Neutrophil (primary cell): Measurements from ENCODE around the gene NKIRAS2.

Source experiments
- H3K27ac ChIP-seq: fragments of 200-600 bp; sonication (generic); 2 replicates; pipeline ENCODE4 v1.5.1; 2016; ENCODE audit warnings: mild to moderate bottlenecking, moderate library complexity
- H3K27me3 ChIP-seq: fragments of 200-600 bp; sonication (generic); 2 replicates; pipeline ENCODE4 v1.6.0; 2016; ENCODE audit warnings: mild to moderate bottlenecking
- H3K36me3 ChIP-seq: fragments of 200-600 bp; sonication (generic); 2 replicates; pipeline ENCODE4 v1.5.1; 2017
- H3K4me1 ChIP-seq, 2 experiments: fragments of 200-600 bp in 1 of 2; sonication (generic) in 1 of 2; 1 replicate in 1 of 2; 2 replicates in 1 of 2; pipeline versions ENCODE4 v1.5.1 to v1.6.1; 2013 to 2016; ENCODE audit warnings: low read depth in 1 of 2, low read length in 1 of 2, mild to moderate bottlenecking in 1 of 2, moderate library complexity in 1 of 2; ENCODE audit not compliant: control insufficient read depth in 1 of 2, insufficient read depth in 1 of 2
- H3K4me3 ChIP-seq, 2 experiments: fragments of 200-600 bp in 1 of 2; sonication (generic) in 1 of 2; 1 replicate in 1 of 2; 2 replicates in 1 of 2; pipeline ENCODE4 v1.5.1; 2013 to 2016; ENCODE audit warnings: low read depth in 1 of 2, low read length in 1 of 2, mild to moderate bottlenecking in 1 of 2, moderate library complexity in 1 of 2
- H3K9me3 ChIP-seq: fragments of 200-600 bp; sonication (generic); 2 replicates; pipeline ENCODE4 v1.5.1; 2016
- CTCF ChIP-seq: fragments of 200-600 bp; sonication (generic); IDR thresholded peaks from 2 replicates; pipeline ENCODE4 v1.5.1; 2016; ENCODE audit warnings: antibody characterized with exemption

The NKIRAS2 gene

GRCh38 chr17:42023524-42024349 is 3.8 kb downstream of the NKIRAS2 start:
- Histone ChIP-seq H3K27me3 (no peaks in the 10 kb centered on the region), H3K4me1 (peaks cover 44 to 51% of the 10 kb centered on the region in 2 experiments), H3K36me3 (peaks cover 19% of the 10 kb centered on the region), H3K27ac (peak overlapping the region; percentile 83), H3K9me3 (no peaks in the 10 kb centered on the region), H3K4me3 (peak overlapping the region; percentile 13 to 30)
- TF ChIP-seq CTCF, result no peak

GRCh38 chr17:42025191-42025579 is 5.3 kb downstream of the NKIRAS2 start:
- H3K4me1 ChIP-seq, result peaks cover 39 to 43% of the 10 kb centered on the region in 2 experiments
- H3K27me3 ChIP-seq, result no peaks in the 10 kb centered on the region
- H3K9me3 ChIP-seq, result no peaks in the 10 kb centered on the region
- H3K4me3 ChIP-seq, result no peak overlapping the region
- peak overlapping the region; percentile 83 for H3K27ac ChIP-seq
- H3K36me3 ChIP-seq, result peaks cover 19% of the 10 kb centered on the region
- no peak for TF ChIP-seq CTCF

GRCh38 chr17:42025936-42026335 is 6.0 kb downstream of the NKIRAS2 start:
- no peaks in the 10 kb centered on the region for H3K9me3 ChIP-seq
- H3K27me3 ChIP-seq, result no peaks in the 10 kb centered on the region
- H3K27ac ChIP-seq, result no peak overlapping the region
- peaks cover 19% of the 10 kb centered on the region for H3K36me3 ChIP-seq
- H3K4me3 ChIP-seq, result no peak overlapping the region
- H3K4me1 ChIP-seq, result peaks cover 31 to 35% of the 10 kb centered on the region in 2 experiments
- no peak for TF ChIP-seq CTCF

DNA sequence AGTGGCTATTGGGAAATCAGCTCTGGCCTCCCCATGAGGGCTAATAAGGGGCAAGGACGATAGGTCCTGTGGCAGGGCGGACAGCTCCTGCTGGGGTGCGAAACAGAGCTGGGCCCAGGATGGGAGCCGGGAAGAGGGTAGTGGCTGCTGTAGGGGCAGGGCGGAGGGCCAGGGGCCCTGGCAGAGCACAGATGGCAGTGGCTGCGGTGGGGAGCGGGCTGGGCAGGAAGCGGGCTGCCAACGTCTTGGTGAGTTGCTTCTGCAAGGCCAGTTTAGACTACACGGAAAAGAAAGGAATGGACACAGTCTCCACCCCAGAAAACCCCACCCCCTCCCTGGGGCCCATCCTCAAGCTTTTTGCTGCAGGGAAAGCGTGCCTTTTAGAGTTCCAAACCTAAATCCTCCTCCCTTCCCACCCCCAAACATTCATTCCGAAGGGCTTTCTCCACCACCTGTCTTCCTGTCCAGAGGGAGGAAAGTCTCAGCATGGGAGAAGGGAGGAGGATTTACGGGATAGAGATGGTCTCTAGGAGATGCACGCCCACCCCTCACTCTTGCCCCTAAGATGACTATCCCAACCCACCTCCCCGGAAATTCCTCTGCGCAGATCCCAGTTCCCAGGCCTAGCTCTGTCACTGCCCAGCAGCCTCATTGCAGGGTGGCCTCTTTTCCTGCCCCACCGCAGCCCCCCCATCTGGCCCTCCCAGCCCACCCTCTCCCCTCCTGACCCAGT is 7.1 kb downstream of the NKIRAS2 start:
- no peak for TF ChIP-seq CTCF

GRCh38 chr17:42027590-42027889 is 7.7 kb downstream of the NKIRAS2 start:
- Histone ChIP-seq H3K9me3 (no peaks in the 10 kb centered on the region), H3K4me1 (peaks cover 24 to 30% of the 10 kb centered on the region in 2 experiments), H3K27me3 (no peaks in the 10 kb centered on the region), H3K36me3 (peaks cover 7% of the 10 kb centered on the region), H3K4me3 (no peak overlapping the region), H3K27ac (no peak overlapping the region)
- TF ChIP-seq CTCF, result no peak

More for the DNA sequence above, 7.1 kb downstream of the NKIRAS2 start:
- H3K4me3 ChIP-seq, result no peak overlapping the region
- no peak overlapping the region for H3K27ac ChIP-seq
- H3K27me3 ChIP-seq, result no peaks in the 10 kb centered on the region
- H3K9me3 ChIP-seq, result no peaks in the 10 kb centered on the region
- H3K4me1 ChIP-seq, result peaks cover 24 to 30% of the 10 kb centered on the region in 2 experiments
- H3K36me3 ChIP-seq, result peaks cover 12% of the 10 kb centered on the region
